GM08714 (cell line): ENCODE data around the gene ASCL2.
A peak's percentile ranks its signal among the peaks of the same experiment; 100 is the strongest.

Experiments used
- H3K4me3 ChIP-seq: fragments of 200-500 bp; sonication (Bioruptor generic); 2 replicates; pipeline ENCODE4 v1.5.1; 2014; ENCODE audit warnings: mild to moderate bottlenecking, low read length, inconsistent platforms
- ZNF274 ChIP-seq: IDR thresholded peaks from 2 replicates; pipeline ENCODE4 v1.6.1; 2012; ENCODE audit warnings: mild to moderate bottlenecking, low read depth, low read length

Gene ASCL2

GRCh38 chr11:2304506-2305139, 34.2 kb upstream of the ASCL2 start:
- no peak overlapping the region for H3K4me3 ChIP-seq
- no peak for TF ChIP-seq ZNF274

GRCh38 chr11:2303627-2304505, 33.5 kb upstream of the ASCL2 start:
- no peak overlapping the region for H3K4me3 ChIP-seq
- TF ChIP-seq ZNF274, result no peak

- no peak for TF ChIP-seq ZNF274
- H3K4me3 ChIP-seq, result no peak overlapping the region; the same call in 1 of the 2 replicates
These were observed 32.7 kb upstream of the ASCL2 start for GRCh38 chr11:2302896-2303626.

- H3K4me3 ChIP-seq, result no peak overlapping the region; the same call in 1 of the 2 replicates
- TF ChIP-seq ZNF274, result no peak
These were observed 32.0 kb upstream of the ASCL2 start for GRCh38 chr11:2302306-2302895.

- peak within 1 kb of the TSS; percentile 55; the same call in 1 of the 2 replicates for H3K4me3 ChIP-seq
- TF ChIP-seq ZNF274, result no peak
These were observed 31.4 kb upstream of the ASCL2 start, which contains the start of the genes C11orf21 and TSPAN32 for GRCh38 chr11:2301631-2302305. TSS of gene C11orf21 (minus strand) at chr11:2301918. CDS start at chr11:2301808, 110 bp downstream. TSS of gene TSPAN32 (plus strand) at chr11:2302013. CDS start at chr11:2302150, 137 bp downstream.

- H3K4me3 ChIP-seq, result peak overlapping the region; percentile 55; the same call in 1 of the 2 replicates
- no peak for TF ChIP-seq ZNF274
These were observed 30.7 kb upstream of the ASCL2 start for GRCh38 chr11:2300936-2301630.

GRCh38 chr11:2300290-2300935, 30.0 kb upstream of the ASCL2 start:
- H3K4me3 ChIP-seq, result no peak overlapping the region; the same call in 1 of the 2 replicates
- no peak for TF ChIP-seq ZNF274

GRCh38 chr11:2299773-2300172, 29.4 kb upstream of the ASCL2 start:
- H3K4me3 ChIP-seq, result no peak overlapping the region
- TF ChIP-seq ZNF274, result no peak

- TF ChIP-seq ZNF274, result no peak
- no peak overlapping the region for H3K4me3 ChIP-seq
These were observed 28.7 kb upstream of the ASCL2 start for GRCh38 chr11:2298795-2299761.

GRCh38 chr11:2298131-2298794, 27.9 kb upstream of the ASCL2 start:
- H3K4me3 ChIP-seq, result no peak overlapping the region
- no peak for TF ChIP-seq ZNF274

- no peak overlapping the region for H3K4me3 ChIP-seq
- no peak for TF ChIP-seq ZNF274
These were observed 27.2 kb upstream of the ASCL2 start for GRCh38 chr11:2297623-2298030.
